ENCODE measurements around the gene ABITRAM. TPM values are rescaled to one million over a fixed set of nuclear protein-coding genes. Genes with fewer than 3 reads are reported as not detected.

ABITRAM gene
- total RNA-seq, 1 experiment from 2014 or later: 23.6 TPM

DNA sequence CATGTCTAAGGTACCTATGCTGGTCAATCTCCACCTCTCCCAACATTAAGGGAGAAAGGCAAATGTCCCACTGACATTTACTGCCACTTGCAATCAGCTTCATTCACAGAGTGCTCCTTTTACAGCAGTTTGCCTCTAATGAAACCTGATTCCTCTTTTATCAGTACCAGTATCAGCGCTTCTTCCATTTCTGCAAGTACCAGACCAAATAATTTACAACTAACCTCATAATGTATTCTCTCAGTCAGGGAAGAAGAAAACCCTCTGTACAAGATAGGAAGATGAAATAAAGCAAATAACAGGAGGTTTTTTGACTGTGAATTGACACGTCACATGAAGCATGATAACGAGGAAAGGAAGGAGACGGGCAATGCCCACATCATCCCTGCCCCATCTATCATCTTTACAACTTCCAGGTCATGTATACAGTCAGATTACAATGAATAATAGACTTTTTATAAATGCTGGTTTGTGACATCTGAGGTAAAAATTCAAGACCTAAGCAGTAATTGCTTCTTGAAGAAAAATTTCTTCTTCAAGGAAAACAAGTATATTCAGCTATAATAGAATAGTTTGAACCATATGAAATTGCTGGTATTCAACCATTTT, 21.9 kb downstream of the ABITRAM start:
- no peak overlapping the region for H3K27ac ChIP-seq
- POLR2A ChIA-PET (ENCODE audit: unreplicated experiment): no interaction called here
- peaks cover 16% of the 10 kb centered on the region; the same call in 1 of the 2 replicates for H3F3A ChIP-seq (ENCODE audit: insufficient read depth, low read depth)
- intact Hi-C loops (cut with micrococcal nuclease; ENCODE audit: unreplicated experiment): no loop called here
- no TSS peak for BruUV-seq (replicated peaks)
- no peak for TF ChIP-seq EZH2 (IDR thresholded peaks at IDR 0.05; ENCODE audit: low read depth)
- TF ChIP-seq, protein P1, sequence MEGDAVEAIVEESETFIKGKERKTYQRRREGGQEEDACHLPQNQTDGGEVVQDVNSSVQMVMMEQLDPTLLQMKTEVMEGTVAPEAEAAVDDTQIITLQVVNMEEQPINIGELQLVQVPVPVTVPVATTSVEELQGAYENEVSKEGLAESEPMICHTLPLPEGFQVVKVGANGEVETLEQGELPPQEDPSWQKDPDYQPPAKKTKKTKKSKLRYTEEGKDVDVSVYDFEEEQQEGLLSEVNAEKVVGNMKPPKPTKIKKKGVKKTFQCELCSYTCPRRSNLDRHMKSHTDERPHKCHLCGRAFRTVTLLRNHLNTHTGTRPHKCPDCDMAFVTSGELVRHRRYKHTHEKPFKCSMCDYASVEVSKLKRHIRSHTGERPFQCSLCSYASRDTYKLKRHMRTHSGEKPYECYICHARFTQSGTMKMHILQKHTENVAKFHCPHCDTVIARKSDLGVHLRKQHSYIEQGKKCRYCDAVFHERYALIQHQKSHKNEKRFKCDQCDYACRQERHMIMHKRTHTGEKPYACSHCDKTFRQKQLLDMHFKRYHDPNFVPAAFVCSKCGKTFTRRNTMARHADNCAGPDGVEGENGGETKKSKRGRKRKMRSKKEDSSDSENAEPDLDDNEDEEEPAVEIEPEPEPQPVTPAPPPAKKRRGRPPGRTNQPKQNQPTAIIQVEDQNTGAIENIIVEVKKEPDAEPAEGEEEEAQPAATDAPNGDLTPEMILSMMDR (conservative IDR thresholded peaks at IDR 0.05): no peak
- no peaks in the 10 kb centered on the region for H4K20me1 ChIP-seq (ENCODE audit: insufficient read depth)
- H3K27me3 ChIP-seq (ENCODE audit: insufficient read depth, low read depth): no peaks in the 10 kb centered on the region
- CTCF ChIA-PET: no interaction called here
- H3K9me2 ChIP-seq (ENCODE audit: insufficient read depth): no peaks in the 10 kb centered on the region
- H2AFZ ChIP-seq: no peak overlapping the region
- H3K79me2 ChIP-seq (ENCODE audit: low read depth): no peaks in the 10 kb centered on the region
- no peaks in the 10 kb centered on the region for H3K9me3 ChIP-seq (ENCODE audit: insufficient read depth, low read depth)
- H3K4me2 ChIP-seq: no peak overlapping the region
- H3K36me3 ChIP-seq (ENCODE audit: low read depth): peaks cover 13% of the 10 kb centered on the region
- no peak for DNase-seq
- H3K4me3 ChIP-seq: no peak overlapping the region
- no peaks in the 10 kb centered on the region for H3K4me1 ChIP-seq (replicated peaks; ENCODE audit: insufficient read depth)

DNA sequence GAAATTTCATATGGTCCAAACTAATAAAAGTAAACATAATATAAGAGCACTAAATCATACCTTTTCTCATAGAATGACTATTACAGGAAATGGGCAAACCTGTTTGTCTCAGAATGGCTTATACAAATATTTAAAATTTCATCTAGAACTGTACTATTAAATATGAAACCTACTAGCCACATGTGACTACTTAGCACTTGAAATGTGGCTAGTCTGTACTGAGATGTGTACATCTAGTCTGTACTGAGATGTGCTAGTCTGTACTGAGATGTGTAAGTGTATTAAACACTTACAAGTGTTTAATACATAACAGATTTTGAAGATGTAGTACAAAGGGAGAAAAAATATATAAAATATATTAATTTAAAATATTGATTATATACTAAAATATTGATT, 22.4 kb downstream of the ABITRAM start:
- Histone ChIP-seq H3K9me2 (ENCODE audit: insufficient read depth) (no peaks in the 10 kb centered on the region), H4K20me1 (ENCODE audit: insufficient read depth) (no peaks in the 10 kb centered on the region), H2AFZ (no peak overlapping the region), H3K27ac (no peak overlapping the region), H3F3A (ENCODE audit: insufficient read depth, low read depth) (peaks cover 16% of the 10 kb centered on the region; the same call in 1 of the 2 replicates), H3K4me1 (replicated peaks; ENCODE audit: insufficient read depth) (no peaks in the 10 kb centered on the region), H3K9me3 (ENCODE audit: insufficient read depth, low read depth) (no peaks in the 10 kb centered on the region), H3K79me2 (ENCODE audit: low read depth) (no peaks in the 10 kb centered on the region), H3K27me3 (ENCODE audit: insufficient read depth, low read depth) (no peaks in the 10 kb centered on the region), H3K4me2 (no peak overlapping the region), H3K36me3 (ENCODE audit: low read depth) (peaks cover 9% of the 10 kb centered on the region), H3K4me3 (no peak overlapping the region)
- TF ChIP-seq EZH2 (IDR thresholded peaks at IDR 0.05; ENCODE audit: low read depth): no peak
- TF ChIP-seq, protein P1 (conservative IDR thresholded peaks at IDR 0.05): no peak
- ChIA-PET CTCF (no interaction called here), POLR2A (ENCODE audit: unreplicated experiment) (no interaction called here)
- intact Hi-C loops (cut with micrococcal nuclease; ENCODE audit: unreplicated experiment): no loop called here
- no TSS peak for BruUV-seq (replicated peaks)
- no peak for DNase-seq

DNA sequence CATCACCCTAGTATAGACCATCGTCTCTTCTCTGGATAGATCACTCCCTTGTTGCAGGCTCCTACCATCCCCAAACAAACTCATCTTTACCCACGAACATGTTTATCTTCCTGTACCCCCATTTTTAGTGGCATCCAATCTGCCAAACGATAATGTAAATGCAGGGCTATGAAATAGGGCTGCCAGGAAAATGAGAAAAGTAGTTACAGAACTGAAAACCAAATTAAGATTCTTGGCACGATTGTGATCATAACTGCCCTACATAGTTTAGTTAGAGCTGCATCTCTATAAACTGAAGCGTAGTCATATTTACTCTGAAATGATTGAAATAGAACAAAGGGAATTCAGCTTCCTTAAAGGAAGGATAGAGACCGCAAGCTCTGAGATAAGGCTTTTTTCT, 26.1 kb downstream of the ABITRAM start:
- H2AFZ ChIP-seq: no peak overlapping the region
- no peaks in the 10 kb centered on the region for H3K27me3 ChIP-seq (ENCODE audit: insufficient read depth, low read depth)
- no peak overlapping the region for H3K4me2 ChIP-seq
- ChIA-PET CTCF (interaction anchor here (0.7 kb wide), 1 partner anchor 1257 kb away, joined by 3 read pairs; no protein-coding TSS in a partner anchor), POLR2A (ENCODE audit: unreplicated experiment) (interaction anchor here (0.6 kb wide), 1 partner anchor 76 kb away, joined by 5 read pairs; no protein-coding TSS in a partner anchor)
- intact Hi-C loops (cut with micrococcal nuclease; ENCODE audit: unreplicated experiment): no loop called here
- no peak for TF ChIP-seq EZH2 (IDR thresholded peaks at IDR 0.05; ENCODE audit: low read depth)
- TF ChIP-seq, protein P1 (conservative IDR thresholded peaks at IDR 0.05): no peak
- H3F3A ChIP-seq (ENCODE audit: insufficient read depth, low read depth): peaks cover 9% of the 10 kb centered on the region; the same call in 1 of the 2 replicates
- no peaks in the 10 kb centered on the region for H3K79me2 ChIP-seq (ENCODE audit: low read depth)
- H4K20me1 ChIP-seq (ENCODE audit: insufficient read depth): no peaks in the 10 kb centered on the region
- no TSS peak for BruUV-seq (replicated peaks)
- no peak overlapping the region for H3K27ac ChIP-seq
- H3K9me2 ChIP-seq (ENCODE audit: insufficient read depth): no peaks in the 10 kb centered on the region
- H3K9me3 ChIP-seq (ENCODE audit: insufficient read depth, low read depth): no peaks in the 10 kb centered on the region
- peaks cover 2% of the 10 kb centered on the region for H3K36me3 ChIP-seq (ENCODE audit: low read depth)
- no peak for DNase-seq
- H3K4me3 ChIP-seq: no peak overlapping the region
- no peaks in the 10 kb centered on the region for H3K4me1 ChIP-seq (replicated peaks; ENCODE audit: insufficient read depth)

Data from PC-9 (cell line).